Ectodermal cell (in vitro differentiated cells): Measurements from ENCODE around the gene RAB11A.
"Not testable (repeated sequence)": the region's sequence is repeated elsewhere in the genome, so short reads cannot be mapped to it uniquely, and the experiment has no call there.

Experiments used
- H3K27ac ChIP-seq: 2 replicates; pipeline ENCODE4 v1.7.0; 2013; ENCODE audit warnings: mild to moderate bottlenecking, low read depth, low read length; ENCODE audit not compliant: insufficient read depth, poor library complexity, severe bottlenecking
- H3K27me3 ChIP-seq: 2 replicates; pipeline ENCODE4 v1.7.0; 2013; ENCODE audit warnings: mild to moderate bottlenecking, low read length; ENCODE audit not compliant: insufficient read depth, control insufficient read depth, poor library complexity, severe bottlenecking
- H3K36me3 ChIP-seq: one replicate; pipeline ENCODE4 v1.7.0; 2013; ENCODE audit warnings: low read length; ENCODE audit not compliant: control insufficient read depth, insufficient read depth
- H3K4me1 ChIP-seq: one replicate; pipeline ENCODE4 v1.7.0; 2013; ENCODE audit warnings: low read length; ENCODE audit not compliant: control insufficient read depth, insufficient read depth
- H3K4me3 ChIP-seq: 2 replicates; pipeline ENCODE4 v1.7.0; 2013; ENCODE audit warnings: low read depth, low read length, control low read depth; ENCODE audit not compliant: insufficient read depth
- H3K9me3 ChIP-seq: 2 replicates; pipeline ENCODE4 v1.7.0; 2013; ENCODE audit warnings: mild to moderate bottlenecking, low read length, moderate library complexity; ENCODE audit not compliant: control insufficient read depth
- WGBS, 2 experiments: methylation state at CpG; one replicate each; pipeline ENCODE4 v1.1.7; 2013; ENCODE audit warnings: missing lambda C conversion rate in 2 of 2; 5-methylcytosine and 5-hydroxymethylcytosine counted together

RAB11A gene

DNA sequence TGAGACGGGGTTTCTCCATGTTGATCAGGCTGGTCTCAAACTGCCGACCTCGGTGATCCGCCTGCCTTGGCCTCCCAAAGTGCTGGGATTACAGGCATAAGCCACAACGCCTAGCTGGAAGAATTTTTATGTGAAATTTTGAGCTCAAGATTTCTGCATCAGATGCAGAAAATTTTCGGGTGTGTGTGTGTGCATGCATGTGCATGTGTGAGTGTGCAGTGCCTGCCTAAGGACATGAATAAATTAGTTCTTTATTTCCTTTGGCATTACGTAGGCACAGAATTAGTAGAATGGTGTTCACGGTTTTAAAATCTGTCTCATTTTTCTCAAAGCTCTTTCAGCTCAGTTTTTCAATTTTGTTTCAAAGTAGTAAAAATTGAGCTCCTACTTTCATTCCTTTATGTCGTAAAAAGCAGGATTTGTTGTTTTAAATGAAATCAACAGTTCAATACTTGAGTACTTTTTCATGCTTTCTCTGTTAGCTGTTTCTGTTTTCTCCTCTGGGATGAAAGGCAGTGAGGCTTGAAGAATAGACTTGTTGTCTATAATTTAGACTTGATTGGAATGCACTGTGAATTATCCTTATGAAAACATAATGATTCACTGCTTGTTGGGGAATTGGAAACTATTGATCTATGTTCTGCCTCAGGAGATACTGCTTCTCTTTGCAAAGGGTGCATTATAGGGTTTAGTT, 23.3 kb upstream of the RAB11A start:
- Histone ChIP-seq H3K4me3 (no peak overlapping the region), H3K4me1 (no peaks in the 10 kb centered on the region), H3K27ac (no peak overlapping the region), H3K9me3 (no peaks in the 10 kb centered on the region), H3K36me3 (no peaks in the 10 kb centered on the region), H3K27me3 (no peaks in the 10 kb centered on the region)
- WGBS, 2 experiments, result 87 to 91% methylated on average over 9 of the region's 9 CpGs

DNA sequence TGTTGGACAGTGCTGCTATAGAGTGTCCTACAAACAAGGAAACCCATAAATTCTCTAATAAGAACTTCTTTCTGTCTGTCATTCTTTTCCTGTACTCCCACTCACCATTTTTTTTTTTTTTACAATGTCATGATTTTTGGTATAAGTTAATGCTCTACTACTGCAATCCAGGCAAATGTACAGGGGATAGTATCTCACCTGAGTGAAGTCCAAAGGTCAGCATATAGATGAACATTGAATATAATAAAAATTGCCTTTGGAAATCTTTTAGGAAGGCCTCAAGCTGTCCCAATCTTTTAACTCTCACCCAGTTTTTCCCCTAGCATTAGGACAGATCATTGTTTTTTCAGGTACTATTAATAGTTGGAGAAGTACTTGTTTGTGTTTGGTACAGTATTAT, 21.3 kb upstream of the RAB11A start:
- no peaks in the 10 kb centered on the region for H3K9me3 ChIP-seq

DNA sequence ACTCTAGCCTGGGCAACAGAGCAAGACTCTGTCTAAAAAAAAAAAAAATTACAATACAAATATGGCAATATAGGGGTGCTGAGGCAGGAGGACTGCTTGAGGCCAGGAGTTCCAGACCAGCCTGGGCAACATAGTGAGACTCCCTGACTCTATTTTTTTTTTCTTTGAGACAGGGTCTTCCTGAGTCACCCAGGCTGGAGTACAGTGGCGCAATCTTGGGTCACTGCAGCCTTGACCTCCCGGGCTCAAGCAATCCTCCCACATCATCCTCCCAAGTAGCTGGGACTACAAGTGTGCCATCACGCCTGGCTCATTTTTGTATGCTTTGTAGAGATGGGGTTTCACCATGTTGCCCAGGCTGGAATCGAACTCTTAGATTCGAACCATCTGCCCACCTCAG, 17.3 kb upstream of the RAB11A start:
- Histone ChIP-seq H3K27me3 (no peaks in the 10 kb centered on the region), H3K36me3 (no peaks in the 10 kb centered on the region), H3K4me3 (no peak overlapping the region), H3K9me3 (no peaks in the 10 kb centered on the region), H3K27ac (no peak overlapping the region), H3K4me1 (no peaks in the 10 kb centered on the region)
- 94 to 97% methylated on average over 5 of the region's 5 CpGs for WGBS, 2 experiments

More for the DNA sequence above, 21.3 kb upstream of the RAB11A start:
- no peaks in the 10 kb centered on the region for H3K4me1 ChIP-seq
- H3K27ac ChIP-seq, result no peak overlapping the region
- H3K27me3 ChIP-seq, result no peaks in the 10 kb centered on the region
- no peak overlapping the region for H3K4me3 ChIP-seq
- H3K36me3 ChIP-seq, result no peaks in the 10 kb centered on the region

DNA sequence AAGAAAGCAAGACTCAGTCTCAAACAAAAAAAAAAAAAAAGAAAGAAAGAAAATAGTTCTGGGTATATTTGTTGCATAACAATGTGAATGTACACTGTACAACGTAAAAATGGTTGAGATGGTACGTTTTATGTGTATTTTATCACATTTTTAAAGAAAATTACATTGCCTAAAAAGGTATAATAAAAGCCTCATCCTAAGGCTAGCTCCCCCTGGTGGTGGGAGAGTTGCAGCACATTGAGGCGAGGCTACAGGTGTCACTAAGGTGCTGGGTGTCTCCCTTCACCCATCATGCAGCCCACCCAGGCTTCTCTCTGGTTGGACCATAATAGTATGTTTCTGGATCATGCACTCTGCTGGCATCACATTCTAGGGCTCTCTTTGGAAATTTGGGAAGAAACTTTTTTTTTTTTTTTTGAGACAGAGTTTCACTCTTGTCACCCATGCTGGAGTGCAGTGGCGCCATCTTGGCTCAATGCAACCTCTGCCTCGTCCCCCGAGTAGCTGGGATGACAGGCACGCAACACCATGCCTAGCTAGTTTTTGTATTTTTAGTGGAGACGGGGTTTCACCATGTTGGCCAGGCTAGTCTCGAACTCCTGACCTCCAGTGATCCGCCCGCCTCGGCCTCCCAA, 12.4 kb upstream of the RAB11A start:
- WGBS, 2 experiments, result 83% methylated on average over 10 of the region's 12 CpGs
- Histone ChIP-seq H3K4me1 (no peaks in the 10 kb centered on the region), H3K9me3 (no peaks in the 10 kb centered on the region), H3K27ac (no peak overlapping the region), H3K27me3 (no peaks in the 10 kb centered on the region), H3K36me3 (no peaks in the 10 kb centered on the region), H3K4me3 (no peak overlapping the region)

DNA sequence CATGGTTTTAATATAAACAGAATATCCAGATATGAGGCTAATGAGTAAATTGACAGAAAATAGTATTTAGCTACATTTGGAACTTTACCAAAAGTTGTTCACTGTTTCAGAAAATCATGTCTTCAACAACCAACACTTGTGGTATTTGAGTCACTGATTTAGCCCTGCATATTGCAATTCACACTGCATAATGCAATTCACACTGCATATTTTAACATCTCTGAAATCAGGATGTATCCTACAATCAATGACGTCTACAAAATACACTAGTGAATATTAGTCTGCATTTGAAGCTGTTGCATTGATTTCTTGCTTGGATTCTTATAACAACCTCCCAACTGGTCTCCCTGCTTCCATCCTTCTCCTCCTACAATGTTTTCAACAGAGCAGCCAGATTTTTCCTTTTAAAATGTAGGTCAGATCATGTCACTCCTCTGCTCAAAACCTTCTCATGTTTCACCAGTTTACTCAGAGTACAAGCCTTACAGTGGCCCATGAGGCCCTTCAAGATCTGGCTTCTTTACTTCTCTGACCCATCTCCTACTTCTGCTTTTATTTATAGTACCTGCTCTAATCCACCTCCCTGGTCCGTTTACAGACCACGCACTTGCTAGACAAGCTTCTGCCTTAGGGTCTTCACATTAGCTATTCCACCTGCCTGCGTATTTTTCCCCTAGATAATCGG, 11.4 kb upstream of the RAB11A start:
- H3K27me3 ChIP-seq, result no peaks in the 10 kb centered on the region
- whole genome bisulfite sequencing, 2 experiments, result 89 to 91% methylated on average over 5 of the region's 5 CpGs
- H3K4me1 ChIP-seq, result no peaks in the 10 kb centered on the region
- H3K9me3 ChIP-seq, result no peaks in the 10 kb centered on the region
- H3K36me3 ChIP-seq, result no peaks in the 10 kb centered on the region
- H3K4me3 ChIP-seq, result no peak overlapping the region
- H3K27ac ChIP-seq, result no peak overlapping the region

DNA sequence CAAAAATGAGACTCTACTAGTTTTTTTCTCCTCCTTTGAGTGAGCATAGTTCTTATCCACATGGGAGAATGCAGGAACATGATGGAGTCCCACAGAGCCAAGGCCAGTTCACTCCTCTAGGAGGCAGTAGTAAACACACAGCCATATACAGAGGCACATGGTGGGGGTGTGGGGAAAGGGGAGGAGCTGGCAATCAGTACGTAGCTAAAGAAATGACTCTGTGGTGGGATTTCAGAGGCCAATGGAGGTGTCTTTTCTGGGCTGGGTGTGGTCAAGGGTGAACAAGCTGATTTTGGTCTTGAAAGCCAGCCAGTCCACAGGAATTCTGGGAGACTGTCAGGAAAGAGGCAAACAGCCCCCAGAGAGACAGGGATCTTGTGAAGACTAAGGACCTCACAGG, 6.6 kb upstream of the RAB11A start:
- no peaks in the 10 kb centered on the region for H3K9me3 ChIP-seq
- 30 to 35% methylated on average over 1 of the region's 1 CpG for WGBS, 2 experiments
- no peaks in the 10 kb centered on the region for H3K36me3 ChIP-seq
- H3K4me1 ChIP-seq, result no peaks in the 10 kb centered on the region
- no peak overlapping the region for H3K4me3 ChIP-seq
- no peak overlapping the region for H3K27ac ChIP-seq
- H3K27me3 ChIP-seq, result no peaks in the 10 kb centered on the region

DNA sequence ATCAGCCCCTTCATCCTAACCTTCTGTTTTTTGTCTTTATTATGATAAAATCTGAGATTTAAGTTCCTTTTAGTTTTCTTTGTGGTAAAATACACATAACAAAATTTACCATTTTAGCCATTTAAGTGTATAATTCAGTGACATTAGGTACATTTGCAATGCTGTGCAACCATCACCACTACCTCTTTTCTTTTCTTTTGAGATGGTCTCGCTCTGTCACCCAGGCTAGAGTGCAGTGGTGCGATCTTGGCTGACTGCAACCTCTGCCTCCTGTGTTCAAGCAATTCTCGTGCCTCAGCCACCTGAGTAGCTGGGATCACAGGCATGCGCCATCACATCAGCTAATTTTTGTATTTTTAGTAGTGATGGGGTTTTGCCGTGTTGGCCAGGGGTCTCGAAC, 6.2 kb upstream of the RAB11A start:
- 88 to 92% methylated on average over 6 of the region's 6 CpGs for WGBS, 2 experiments
- Histone ChIP-seq H3K4me3 (no peak overlapping the region), H3K27ac (no peak overlapping the region)

DNA sequence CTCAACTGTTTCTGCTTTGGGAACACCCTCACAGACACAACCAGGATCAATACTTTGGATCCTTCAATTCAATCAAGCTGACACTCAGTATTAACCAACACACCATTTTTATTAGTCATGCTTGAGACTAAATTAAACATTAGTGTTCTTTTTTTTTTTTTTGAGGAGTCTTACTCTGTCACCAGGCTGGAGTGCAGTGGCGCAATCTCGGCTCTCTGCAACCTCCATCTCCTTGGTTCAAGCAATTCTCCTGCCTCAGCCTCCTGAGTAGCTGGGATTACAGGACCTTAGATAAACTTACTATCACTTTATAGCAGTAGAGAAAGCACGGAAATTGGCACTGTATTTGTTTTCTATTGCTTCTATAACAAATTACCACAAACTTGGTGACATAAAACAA, 2.0 kb upstream of the RAB11A start:
- 93 to 94% methylated on average over 3 of the region's 3 CpGs for WGBS, 2 experiments

More for the DNA sequence above, 6.2 kb upstream of the RAB11A start:
- H3K27me3 ChIP-seq, result no peaks in the 10 kb centered on the region
- no peaks in the 10 kb centered on the region for H3K36me3 ChIP-seq
- no peaks in the 10 kb centered on the region for H3K4me1 ChIP-seq
- no peaks in the 10 kb centered on the region for H3K9me3 ChIP-seq

DNA sequence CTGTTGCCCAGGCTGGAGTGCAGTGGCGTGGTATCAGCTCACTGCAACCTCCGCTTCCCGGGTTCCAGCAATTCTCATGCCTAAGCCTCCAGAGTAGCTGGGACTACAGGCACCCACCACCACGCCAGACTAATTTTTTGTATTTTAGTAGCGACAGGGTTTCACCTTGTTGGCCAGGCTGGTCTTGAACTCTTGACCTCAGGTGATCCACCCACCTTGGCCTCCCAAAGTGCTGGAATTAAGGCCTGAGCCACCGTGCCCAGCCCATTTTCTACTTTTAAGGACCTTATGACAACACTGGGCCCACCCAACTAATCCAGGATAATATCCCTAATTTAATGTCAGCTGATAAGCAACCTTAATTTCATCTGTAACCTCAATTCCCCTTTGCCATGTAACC, 1.4 kb upstream of the RAB11A start:
- not testable (repeated sequence) for H3K4me3 ChIP-seq, H3K4me1 ChIP-seq, H3K27me3 ChIP-seq, H3K27ac ChIP-seq, H3K36me3 ChIP-seq, H3K9me3 ChIP-seq
- 92 to 95% methylated on average over 6 of the region's 6 CpGs for WGBS, 2 experiments

More for the DNA sequence above, 2.0 kb upstream of the RAB11A start:
- Histone ChIP-seq H3K27ac (no peak overlapping the region), H3K9me3 (no peaks in the 10 kb centered on the region), H3K4me1 (peaks cover 7% of the 10 kb centered on the region), H3K27me3 (no peaks in the 10 kb centered on the region), H3K4me3 (no peak overlapping the region), H3K36me3 (no peaks in the 10 kb centered on the region)

DNA sequence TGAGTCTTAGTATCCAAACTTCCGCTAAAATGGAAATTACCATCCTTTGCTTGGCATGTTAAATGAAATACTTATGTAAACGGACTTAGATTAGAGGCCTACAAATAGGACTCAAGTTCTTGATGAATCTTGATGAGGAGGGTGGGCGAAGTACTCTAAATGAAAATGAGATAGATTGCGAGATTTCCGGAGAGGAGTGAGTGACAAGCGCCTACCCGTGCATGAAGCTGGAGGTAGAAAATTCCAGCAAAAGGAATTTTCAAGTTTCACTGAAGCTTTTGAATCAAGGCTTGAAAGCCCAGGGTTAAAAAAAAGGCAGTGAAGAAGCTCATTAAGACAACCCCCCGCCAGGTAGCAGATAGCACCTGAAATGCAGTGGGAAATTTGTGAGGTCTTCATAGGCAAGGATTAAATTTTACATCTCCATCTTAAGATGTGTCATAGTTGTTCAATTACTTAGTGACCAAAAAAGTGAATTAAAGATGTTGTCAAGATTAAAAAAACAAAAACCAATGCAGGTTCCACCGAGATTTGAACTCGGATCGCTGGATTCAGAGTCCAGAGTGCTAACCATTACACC, 655 bp upstream of the RAB11A start:
- H3K4me1 ChIP-seq, result peaks cover 7% of the 10 kb centered on the region
- no peaks in the 10 kb centered on the region for H3K27me3 ChIP-seq
- no peak overlapping the region for H3K27ac ChIP-seq
- peak overlapping the region; percentile 71 for H3K4me3 ChIP-seq
- H3K9me3 ChIP-seq, result no peaks in the 10 kb centered on the region
- no peaks in the 10 kb centered on the region for H3K36me3 ChIP-seq
- WGBS, 2 experiments, result 64 to 65% methylated on average over 11 of the region's 11 CpGs
